ENCODE measurements around the gene AGPAT3. TPM values are rescaled to one million over a fixed set of nuclear protein-coding genes. Genes with fewer than 3 reads are reported as not detected.

Gene AGPAT3
- total RNA-seq, 5 donors from 2014 or later (not counting 1 experiment from before 2014, with no cell fraction given): 48.4 to 77.2 (median 65.1) TPM

GRCh38 chr21:43997766-43998742 lies 133.0 kb downstream of the AGPAT3 start:
- Histone ChIP-seq H3K4me3 (ENCODE audit: control insufficient read depth in 1 of 2, extremely low read depth in 1 of 2, low read length in 1 of 2) (no peak overlapping the region), H3K27ac (ENCODE audit: low read length) (no peak overlapping the region), H3K9me3 (no peaks in the 10 kb centered on the region), H3K27me3 (replicated peaks in 1 of 2; ENCODE audit: control insufficient read depth in 2 of 2, extremely low read depth in 1 of 2, insufficient read depth in 2 of 2, low read length in 1 of 2) (peaks cover 0 to 41% of the 10 kb centered on the region in 2 experiments), H3K36me3 (ENCODE audit: control insufficient read depth in 2 of 2, extremely low read depth in 1 of 2, insufficient read depth in 1 of 2, low read length in 1 of 2) (no peaks in the 10 kb centered on the region), H3K4me1 (ENCODE audit: control insufficient read depth in 1 of 2, extremely low read depth in 1 of 2, insufficient read depth in 2 of 2, low read length in 2 of 2) (no peaks in the 10 kb centered on the region)
- Mint-ChIP-seq H3K9me3 (no peaks in the 10 kb centered on the region), H3K4me3 (no peak overlapping the region), H3K36me3 (no peaks in the 10 kb centered on the region), H3K27ac (no peak overlapping the region), H3K27me3 (no peaks in the 10 kb centered on the region), H3K4me1 (no peaks in the 10 kb centered on the region)
- CTCF ChIA-PET: interaction anchor here in 1 of 2 donors (0.6 kb wide), 1 partner anchor 13 kb away, joined by 3 read pairs; no protein-coding TSS in a partner anchor
- DNase-seq (no peak), ATAC-seq (replicated peaks in 1 of 4) (no peak)
- POLR2A ChIA-PET: no interaction called here
- 75% methylated on average over 2 of the region's 5 CpGs for WGBS (ENCODE audit: insufficient coverage)

GRCh38 chr21:44000360-44000759 lies 135.3 kb downstream of the AGPAT3 start:
- DNase-seq (no peak), ATAC-seq (replicated peaks in 1 of 4) (no peak)
- Histone ChIP-seq H3K4me1 (ENCODE audit: control insufficient read depth in 1 of 2, extremely low read depth in 1 of 2, insufficient read depth in 2 of 2, low read length in 2 of 2) (no peaks in the 10 kb centered on the region), H3K27me3 (replicated peaks in 1 of 2; ENCODE audit: control insufficient read depth in 2 of 2, extremely low read depth in 1 of 2, insufficient read depth in 2 of 2, low read length in 1 of 2) (peaks cover 0 to 23% of the 10 kb centered on the region in 2 experiments), H3K9me3 (no peaks in the 10 kb centered on the region), H3K36me3 (ENCODE audit: control insufficient read depth in 2 of 2, extremely low read depth in 1 of 2, insufficient read depth in 1 of 2, low read length in 1 of 2) (no peaks in the 10 kb centered on the region), H3K27ac (ENCODE audit: low read length) (no peak overlapping the region), H3K4me3 (ENCODE audit: control insufficient read depth in 1 of 2, extremely low read depth in 1 of 2, low read length in 1 of 2) (no peak overlapping the region)
- Mint-ChIP-seq H3K36me3 (no peaks in the 10 kb centered on the region), H3K27ac (no peak overlapping the region), H3K4me3 (no peak overlapping the region), H3K27me3 (no peaks in the 10 kb centered on the region), H3K9me3 (no peaks in the 10 kb centered on the region), H3K4me1 (no peaks in the 10 kb centered on the region)
- POLR2A ChIA-PET: no interaction called here
- CTCF ChIA-PET: no interaction called here
- WGBS (ENCODE audit: insufficient coverage): 66% methylated on average over 6 of the region's 7 CpGs

GRCh38 chr21:44002511-44002910 lies 137.5 kb downstream of the AGPAT3 start:
- no peaks in the 10 kb centered on the region for H3K9me3 Mint-ChIP-seq
- H3K4me3 Mint-ChIP-seq: no peak overlapping the region
- no peak overlapping the region for H3K27ac Mint-ChIP-seq
- DNase-seq (no peak), ATAC-seq (replicated peaks in 1 of 4) (no peak)
- H3K36me3 ChIP-seq (ENCODE audit: control insufficient read depth in 2 of 2, extremely low read depth in 1 of 2, insufficient read depth in 1 of 2, low read length in 1 of 2): no peaks in the 10 kb centered on the region
- H3K27me3 Mint-ChIP-seq: no peaks in the 10 kb centered on the region
- H3K4me1 ChIP-seq (ENCODE audit: control insufficient read depth in 1 of 2, extremely low read depth in 1 of 2, insufficient read depth in 2 of 2, low read length in 2 of 2): no peaks in the 10 kb centered on the region
- H3K4me1 Mint-ChIP-seq: no peaks in the 10 kb centered on the region
- H3K9me3 ChIP-seq: no peaks in the 10 kb centered on the region
- H3K27me3 ChIP-seq (replicated peaks in 1 of 2; ENCODE audit: control insufficient read depth in 2 of 2, extremely low read depth in 1 of 2, insufficient read depth in 2 of 2, low read length in 1 of 2): peaks cover 0 to 16% of the 10 kb centered on the region in 2 experiments
- no peak overlapping the region for H3K27ac ChIP-seq (ENCODE audit: low read length)
- POLR2A ChIA-PET: no interaction called here
- H3K36me3 Mint-ChIP-seq: no peaks in the 10 kb centered on the region
- no peak overlapping the region for H3K4me3 ChIP-seq (ENCODE audit: control insufficient read depth in 1 of 2, extremely low read depth in 1 of 2, low read length in 1 of 2)
- CTCF ChIA-PET: no interaction called here
- WGBS (ENCODE audit: insufficient coverage): 89% methylated on average over 10 of the region's 10 CpGs

GRCh38 chr21:44003307-44003966 lies 138.4 kb downstream of the AGPAT3 start:
- H3K36me3 Mint-ChIP-seq: no peaks in the 10 kb centered on the region
- H3K27ac ChIP-seq (ENCODE audit: low read length): no peak overlapping the region
- no peaks in the 10 kb centered on the region for H3K4me1 ChIP-seq (ENCODE audit: control insufficient read depth in 1 of 2, extremely low read depth in 1 of 2, insufficient read depth in 2 of 2, low read length in 2 of 2)
- WGBS (ENCODE audit: insufficient coverage): 86% methylated on average over 2 of the region's 5 CpGs
- no peak overlapping the region for H3K27ac Mint-ChIP-seq
- no peak overlapping the region for H3K4me3 Mint-ChIP-seq
- no peak overlapping the region for H3K4me3 ChIP-seq (ENCODE audit: control insufficient read depth in 1 of 2, extremely low read depth in 1 of 2, low read length in 1 of 2)
- ATAC-seq (replicated peaks in 1 of 4) (no peak), DNase-seq (no peak)
- H3K9me3 Mint-ChIP-seq: no peaks in the 10 kb centered on the region
- H3K27me3 Mint-ChIP-seq: no peaks in the 10 kb centered on the region
- no peaks in the 10 kb centered on the region for H3K4me1 Mint-ChIP-seq
- H3K36me3 ChIP-seq (ENCODE audit: control insufficient read depth in 2 of 2, extremely low read depth in 1 of 2, insufficient read depth in 1 of 2, low read length in 1 of 2): no peaks in the 10 kb centered on the region
- H3K9me3 ChIP-seq: no peaks in the 10 kb centered on the region
- ChIA-PET CTCF (no interaction called here), POLR2A (no interaction called here)
- peaks cover 0 to 12% of the 10 kb centered on the region in 2 experiments for H3K27me3 ChIP-seq (replicated peaks in 1 of 2; ENCODE audit: control insufficient read depth in 2 of 2, extremely low read depth in 1 of 2, insufficient read depth in 2 of 2, low read length in 1 of 2)

- no peaks in the 10 kb centered on the region for H3K9me3 Mint-ChIP-seq
- ATAC-seq (replicated peaks in 1 of 4): no peak
- ChIA-PET CTCF (no interaction called here), POLR2A (no interaction called here)
- 94% methylated on average over 9 of the region's 13 CpGs for WGBS (ENCODE audit: insufficient coverage)
- no peak for DNase-seq
- Histone ChIP-seq H3K27me3 (replicated peaks in 1 of 2; ENCODE audit: control insufficient read depth in 2 of 2, extremely low read depth in 1 of 2, insufficient read depth in 2 of 2, low read length in 1 of 2) (peaks cover 0 to 12% of the 10 kb centered on the region in 2 experiments), H3K4me3 (ENCODE audit: control insufficient read depth in 1 of 2, extremely low read depth in 1 of 2, low read length in 1 of 2) (no peak overlapping the region), H3K27ac (ENCODE audit: low read length) (no peak overlapping the region), H3K4me1 (ENCODE audit: control insufficient read depth in 1 of 2, extremely low read depth in 1 of 2, insufficient read depth in 2 of 2, low read length in 2 of 2) (no peaks in the 10 kb centered on the region), H3K36me3 (ENCODE audit: control insufficient read depth in 2 of 2, extremely low read depth in 1 of 2, insufficient read depth in 1 of 2, low read length in 1 of 2) (no peaks in the 10 kb centered on the region), H3K9me3 (no peaks in the 10 kb centered on the region)
- no peak overlapping the region for H3K4me3 Mint-ChIP-seq
- H3K27ac Mint-ChIP-seq: no peak overlapping the region
- H3K27me3 Mint-ChIP-seq: no peaks in the 10 kb centered on the region
- H3K36me3 Mint-ChIP-seq: no peaks in the 10 kb centered on the region
- peaks cover 0 to 3% (median 1%) of the 10 kb centered on the region in 3 donors for H3K4me1 Mint-ChIP-seq
Observed at GRCh38 chr21:44005071-44005470, 140.0 kb downstream of the AGPAT3 start.

GRCh38 chr21:44005593-44005992 lies 140.6 kb downstream of the AGPAT3 start:
- Histone ChIP-seq H3K27me3 (replicated peaks in 1 of 2; ENCODE audit: control insufficient read depth in 2 of 2, extremely low read depth in 1 of 2, insufficient read depth in 2 of 2, low read length in 1 of 2) (peaks cover 0 to 12% of the 10 kb centered on the region in 2 experiments), H3K4me3 (ENCODE audit: control insufficient read depth in 1 of 2, extremely low read depth in 1 of 2, low read length in 1 of 2) (no peak overlapping the region), H3K27ac (ENCODE audit: low read length) (no peak overlapping the region), H3K9me3 (no peaks in the 10 kb centered on the region), H3K36me3 (ENCODE audit: control insufficient read depth in 2 of 2, extremely low read depth in 1 of 2, insufficient read depth in 1 of 2, low read length in 1 of 2) (no peaks in the 10 kb centered on the region), H3K4me1 (ENCODE audit: control insufficient read depth in 1 of 2, extremely low read depth in 1 of 2, insufficient read depth in 2 of 2, low read length in 2 of 2) (no peaks in the 10 kb centered on the region)
- H3K36me3 Mint-ChIP-seq: no peaks in the 10 kb centered on the region
- H3K4me1 Mint-ChIP-seq: peaks cover 3 to 8% (median 6%) of the 10 kb centered on the region in 3 donors
- DNase-seq (no peak), ATAC-seq (replicated peaks in 1 of 4) (no peak)
- H3K9me3 Mint-ChIP-seq: no peaks in the 10 kb centered on the region
- ChIA-PET POLR2A (no interaction called here), CTCF (no interaction called here)
- no peak overlapping the region for H3K4me3 Mint-ChIP-seq
- no peak overlapping the region for H3K27ac Mint-ChIP-seq
- WGBS (ENCODE audit: insufficient coverage): 97% methylated on average over 5 of the region's 9 CpGs
- H3K27me3 Mint-ChIP-seq: no peaks in the 10 kb centered on the region

Data from T-cell (primary cell).